ENCODE data around the gene RNF4. TPM values are rescaled to one million over a fixed set of nuclear protein-coding genes. Genes with fewer than 3 reads are reported as not detected.

Gene RNF4
- total RNA-seq, 2 donors from 2014 or later, result 86.3 to 97.0 TPM

DNA sequence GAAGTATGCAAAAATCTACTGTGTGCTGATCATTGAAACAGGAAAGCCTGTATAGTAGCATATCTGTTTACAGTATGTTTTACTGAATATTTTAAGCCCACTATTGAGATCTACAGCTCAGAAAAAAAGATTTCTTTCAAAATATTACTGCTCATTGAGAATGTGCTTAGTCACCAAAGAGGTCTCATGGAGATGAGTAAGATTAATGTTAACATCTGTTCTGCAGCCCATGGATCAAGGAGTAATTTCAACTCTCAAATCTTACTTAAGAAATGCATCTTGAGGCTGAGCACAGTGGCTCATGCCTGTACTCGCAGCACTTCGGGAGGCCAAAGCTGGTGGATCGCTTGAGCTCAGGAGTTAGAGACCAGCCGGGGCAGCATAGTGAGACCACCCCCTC, 3.3 kb downstream of the RNF4 start:
- H3K27ac Mint-ChIP-seq, result peak overlapping the region; percentile 91
- H3K4me1 Mint-ChIP-seq (ENCODE audit: low read depth), result peaks cover 71% of the 10 kb centered on the region
- no peaks in the 10 kb centered on the region for H3K27me3 Mint-ChIP-seq (ENCODE audit: low read depth)
- H3K4me3 Mint-ChIP-seq, result peak overlapping the region in 1 of 2 donors; percentile 91
- H3K36me3 Mint-ChIP-seq (ENCODE audit: insufficient read depth in 2 of 2), result peaks cover 13 to 45% of the 10 kb centered on the region in 2 donors
- no peak for DNase-seq
- ATAC-seq (replicated peaks in 1 of 2), result no peak
- H3K9me3 Mint-ChIP-seq, result no peaks in the 10 kb centered on the region

DNA sequence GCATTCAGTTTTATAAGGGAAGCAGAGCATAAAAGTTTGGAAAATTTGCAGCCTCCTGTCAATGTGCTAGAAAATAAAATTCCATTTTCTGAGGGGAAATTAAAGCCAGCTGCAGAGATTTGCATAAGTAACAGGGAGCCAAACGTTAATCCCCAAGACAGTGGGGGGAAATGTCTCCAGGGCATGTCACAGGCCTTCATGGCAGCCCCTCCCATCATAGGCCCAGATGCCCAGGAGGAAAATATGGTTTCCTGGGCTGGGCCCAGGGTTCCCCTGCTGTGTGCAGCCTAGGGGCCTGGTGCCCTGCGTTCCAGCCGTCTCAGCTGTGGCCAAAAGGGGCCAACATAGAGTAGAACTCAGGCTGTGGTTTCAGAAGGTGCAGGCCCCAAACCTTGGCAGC, 9.3 kb downstream of the RNF4 start:
- Mint-ChIP-seq H3K27me3 (ENCODE audit: low read depth) (no peaks in the 10 kb centered on the region), H3K4me1 (ENCODE audit: low read depth) (peaks cover 88% of the 10 kb centered on the region), H3K36me3 (ENCODE audit: insufficient read depth in 2 of 2) (peaks cover 6 to 22% of the 10 kb centered on the region in 2 donors), H3K4me3 (peak overlapping the region in 1 of 2 donors; percentile 6), H3K9me3 (no peaks in the 10 kb centered on the region), H3K27ac (peak overlapping the region; percentile 45)
- ATAC-seq (replicated peaks in 1 of 2) (no peak), DNase-seq (no peak)

DNA sequence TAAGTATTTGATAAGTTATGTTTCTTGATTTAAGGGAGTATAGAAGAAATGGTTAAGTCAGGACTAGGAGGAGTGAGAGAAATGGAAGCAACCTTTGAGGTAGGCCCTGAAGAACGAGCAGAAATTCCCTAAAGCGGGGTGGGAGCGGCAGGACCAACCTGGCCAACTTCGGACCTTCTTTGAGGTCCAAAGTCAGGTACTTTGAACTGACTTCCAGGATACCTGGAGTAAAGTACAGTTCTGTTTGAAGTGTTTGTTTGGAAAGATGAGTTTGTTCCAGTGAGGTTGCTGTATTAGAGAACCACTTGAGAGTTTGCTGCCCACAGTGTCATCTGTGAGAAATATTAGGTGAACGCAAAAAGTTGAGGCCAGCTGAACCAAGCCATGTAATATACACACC, 11.7 kb downstream of the RNF4 start:
- ATAC-seq (replicated peaks in 1 of 2), result no peak
- peak overlapping the region; percentile 15 to 27 for H3K4me3 Mint-ChIP-seq
- peaks cover 95% of the 10 kb centered on the region for H3K4me1 Mint-ChIP-seq (ENCODE audit: low read depth)
- peaks cover 5 to 17% of the 10 kb centered on the region in 2 donors for H3K36me3 Mint-ChIP-seq (ENCODE audit: insufficient read depth in 2 of 2)
- no peaks in the 10 kb centered on the region for H3K9me3 Mint-ChIP-seq
- H3K27ac Mint-ChIP-seq, result peak overlapping the region; percentile 63
- DNase-seq, result no peak
- H3K27me3 Mint-ChIP-seq (ENCODE audit: low read depth), result no peaks in the 10 kb centered on the region

DNA sequence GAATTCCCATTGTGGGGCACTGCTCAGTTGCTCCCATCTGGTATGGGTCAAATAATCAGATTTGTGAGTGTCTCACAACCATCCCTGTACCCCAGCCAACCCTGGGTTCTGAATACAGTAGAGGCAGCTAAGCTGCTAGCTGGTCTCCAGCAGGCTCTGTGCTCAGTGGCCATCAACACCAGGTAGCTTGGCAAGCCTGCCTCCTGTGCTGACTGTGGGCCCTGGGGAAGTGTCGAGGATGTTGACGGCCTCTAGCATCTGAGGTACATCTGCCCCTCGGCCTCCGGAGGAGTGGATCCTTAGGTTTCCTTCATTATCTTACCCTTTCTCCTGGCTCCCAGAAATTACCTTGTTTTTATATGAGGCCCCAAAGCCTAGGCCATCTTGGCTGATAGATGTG, 13.3 kb downstream of the RNF4 start:
- Mint-ChIP-seq H3K9me3 (no peaks in the 10 kb centered on the region), H3K27me3 (ENCODE audit: low read depth) (no peaks in the 10 kb centered on the region), H3K27ac (peak overlapping the region; percentile 95), H3K4me1 (ENCODE audit: low read depth) (peaks cover 96% of the 10 kb centered on the region), H3K36me3 (ENCODE audit: insufficient read depth in 2 of 2) (peaks cover 0 to 7% of the 10 kb centered on the region in 2 donors), H3K4me3 (peak overlapping the region; percentile 61 to 77)
- DNase-seq (no peak), ATAC-seq (replicated peaks in 1 of 2) (no peak)

DNA sequence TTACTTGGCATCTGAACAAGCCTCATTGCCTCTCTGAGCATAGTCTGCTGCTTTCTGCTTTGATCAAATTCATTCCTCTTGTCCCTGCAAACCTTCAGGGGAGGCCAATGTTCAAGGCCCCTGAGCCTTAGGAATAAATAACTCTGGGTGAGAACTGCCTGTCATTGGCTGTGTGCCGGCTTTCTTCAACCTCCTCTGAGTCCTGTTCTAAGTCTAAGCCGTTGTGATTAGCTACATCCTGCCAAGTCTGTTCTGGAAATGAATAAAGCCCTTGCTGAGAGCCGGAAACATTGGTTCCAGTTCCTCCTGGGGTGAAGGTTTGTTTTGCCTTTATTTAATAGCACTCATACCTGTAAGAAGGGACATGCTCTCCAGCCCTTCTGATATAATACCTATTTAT, 13.8 kb downstream of the RNF4 start:
- peak overlapping the region; percentile 61 to 77 for H3K4me3 Mint-ChIP-seq
- peaks cover 0 to 7% of the 10 kb centered on the region in 2 donors for H3K36me3 Mint-ChIP-seq (ENCODE audit: insufficient read depth in 2 of 2)
- peaks cover 95% of the 10 kb centered on the region for H3K4me1 Mint-ChIP-seq (ENCODE audit: low read depth)
- peak in 1 of 2 donors; percentile 33 for DNase-seq
- peak overlapping the region; percentile 95 for H3K27ac Mint-ChIP-seq
- ATAC-seq (replicated peaks in 1 of 2), result peak; percentile 55 to 69
- H3K9me3 Mint-ChIP-seq, result no peaks in the 10 kb centered on the region
- no peaks in the 10 kb centered on the region for H3K27me3 Mint-ChIP-seq (ENCODE audit: low read depth)

DNA sequence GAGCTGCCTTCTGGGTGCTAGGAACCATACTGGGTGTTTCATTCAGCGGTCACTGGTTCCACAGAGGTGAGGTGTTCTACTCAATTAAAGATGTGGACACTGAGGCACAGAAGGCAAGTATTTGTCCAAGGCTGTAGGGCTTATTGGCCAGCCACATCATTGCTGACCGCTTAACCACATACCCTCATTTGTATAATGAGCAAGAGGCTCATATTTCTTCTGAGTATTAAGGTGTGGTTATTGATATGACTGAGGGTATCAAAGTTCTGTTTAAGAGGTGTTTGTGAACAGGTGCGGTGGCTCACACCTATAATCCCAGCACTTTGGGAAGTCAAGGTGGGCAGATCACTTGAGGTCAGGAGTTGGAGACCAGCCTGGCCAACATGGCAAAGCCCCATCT, 14.3 kb downstream of the RNF4 start:
- Mint-ChIP-seq H3K9me3 (no peaks in the 10 kb centered on the region), H3K27me3 (ENCODE audit: low read depth) (no peaks in the 10 kb centered on the region), H3K36me3 (ENCODE audit: insufficient read depth in 2 of 2) (peaks cover under 1 to 4% of the 10 kb centered on the region in 2 donors), H3K4me1 (ENCODE audit: low read depth) (peaks cover 95% of the 10 kb centered on the region), H3K27ac (peak overlapping the region; percentile 95), H3K4me3 (peak overlapping the region; percentile 11 to 77)
- DNase-seq, result no peak
- ATAC-seq (replicated peaks in 1 of 2), result no peak

DNA sequence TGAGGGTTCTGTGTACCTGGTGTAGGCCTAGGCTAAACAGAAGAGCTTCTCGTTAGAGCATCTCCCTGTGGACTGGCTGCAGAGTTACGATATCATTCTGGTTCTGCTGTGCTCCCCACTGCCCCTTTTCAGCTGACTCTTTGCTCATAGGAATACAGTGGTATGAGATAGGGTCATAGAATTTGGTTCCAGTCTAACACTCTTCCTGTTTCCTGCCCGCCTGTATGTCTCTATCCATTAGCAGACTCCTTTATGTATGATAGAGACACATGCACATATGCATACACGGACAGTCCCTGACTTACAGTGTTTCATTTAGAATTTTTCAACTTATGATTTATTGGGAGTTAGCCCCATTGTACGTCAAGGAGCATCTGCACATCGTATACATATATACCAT, 15.3 kb downstream of the RNF4 start:
- no peak for DNase-seq
- Mint-ChIP-seq H3K27ac (peak overlapping the region; percentile 31), H3K36me3 (ENCODE audit: insufficient read depth in 2 of 2) (peaks cover 2 to 4% of the 10 kb centered on the region in 2 donors), H3K27me3 (ENCODE audit: low read depth) (no peaks in the 10 kb centered on the region), H3K4me1 (ENCODE audit: low read depth) (peaks cover 88% of the 10 kb centered on the region), H3K9me3 (no peaks in the 10 kb centered on the region), H3K4me3 (peak overlapping the region; percentile 37 to 76)
- ATAC-seq (replicated peaks in 1 of 2), result no peak

DNA sequence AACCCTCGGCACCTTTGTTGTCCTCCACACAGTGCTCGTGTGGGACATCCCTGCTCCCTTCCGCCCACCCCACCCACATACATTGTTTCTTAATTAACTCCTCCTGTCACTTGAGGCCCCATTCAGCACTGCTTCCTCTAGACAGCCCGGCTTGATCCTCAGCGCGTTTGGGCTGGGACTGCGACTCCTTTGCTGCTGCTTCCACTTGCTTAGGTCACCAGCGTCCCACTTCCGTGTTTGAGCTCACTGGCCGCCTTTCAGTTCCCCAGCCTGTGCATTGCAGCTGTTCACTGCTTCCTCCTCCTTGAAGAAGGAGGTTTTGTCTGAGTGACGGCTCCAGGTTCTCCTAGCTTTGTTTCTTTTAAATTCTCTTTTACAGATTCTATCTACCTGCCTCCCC, 16.1 kb downstream of the RNF4 start:
- Mint-ChIP-seq H3K4me1 (ENCODE audit: low read depth) (peaks cover 87% of the 10 kb centered on the region), H3K4me3 (peak overlapping the region; percentile 76 to 78), H3K9me3 (no peaks in the 10 kb centered on the region), H3K36me3 (ENCODE audit: insufficient read depth in 2 of 2) (peaks cover 2 to 8% of the 10 kb centered on the region in 2 donors), H3K27ac (peak overlapping the region; percentile 68), H3K27me3 (ENCODE audit: low read depth) (no peaks in the 10 kb centered on the region)
- DNase-seq, result peak; percentile 59 to 67
- ATAC-seq (replicated peaks in 1 of 2), result peak; percentile 72 to 74

DNA sequence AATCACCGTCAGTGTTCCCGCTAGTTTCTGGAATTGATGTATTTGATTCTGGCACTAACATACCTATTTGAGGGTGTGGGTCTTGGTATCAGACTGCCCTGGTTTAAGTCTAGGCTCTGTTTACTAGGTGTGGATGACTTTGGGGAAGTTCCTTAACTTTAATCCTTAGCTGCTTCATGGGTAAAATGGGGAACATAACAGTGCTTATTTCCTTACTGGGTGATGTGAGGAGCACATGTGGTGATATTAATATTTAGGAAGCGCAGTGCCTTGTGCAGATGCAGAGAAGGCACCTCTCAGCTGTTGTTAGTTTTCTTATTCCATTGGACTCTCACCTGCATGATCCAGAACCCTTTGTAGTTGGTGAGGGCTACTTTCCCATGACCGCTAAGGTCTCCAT, 17.1 kb downstream of the RNF4 start:
- peaks cover 0 to 1% of the 10 kb centered on the region in 2 donors for H3K9me3 Mint-ChIP-seq
- no peak for ATAC-seq (replicated peaks in 1 of 2)
- H3K4me1 Mint-ChIP-seq (ENCODE audit: low read depth), result peaks cover 87% of the 10 kb centered on the region
- peak overlapping the region; percentile 14 to 44 for H3K4me3 Mint-ChIP-seq
- no peaks in the 10 kb centered on the region for H3K27me3 Mint-ChIP-seq (ENCODE audit: low read depth)
- DNase-seq, result no peak
- peak overlapping the region; percentile 68 for H3K27ac Mint-ChIP-seq
- H3K36me3 Mint-ChIP-seq (ENCODE audit: insufficient read depth in 2 of 2), result peaks cover 5 to 18% of the 10 kb centered on the region in 2 donors

DNA sequence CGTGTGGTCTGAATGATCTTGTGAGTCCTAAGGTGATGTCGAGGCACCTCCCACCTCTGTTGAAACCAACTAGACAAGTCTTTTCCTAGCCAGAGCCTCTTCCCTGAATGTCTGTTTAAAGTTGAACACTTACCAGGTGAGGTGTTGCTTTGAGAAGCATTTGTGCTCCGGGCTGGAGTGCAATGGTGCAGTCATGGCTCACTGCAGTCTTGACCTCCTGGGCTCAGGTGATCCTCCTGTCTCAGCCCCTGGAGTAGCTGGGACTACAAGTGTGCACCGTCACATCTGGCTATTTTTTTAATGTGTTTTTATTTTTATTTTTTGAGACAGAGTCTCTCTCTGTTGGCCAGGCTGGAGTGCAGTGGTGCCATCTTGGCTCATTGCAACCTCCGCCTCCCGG, 18.1 kb downstream of the RNF4 start:
- H3K27me3 Mint-ChIP-seq (ENCODE audit: low read depth), result no peaks in the 10 kb centered on the region
- peaks cover 79% of the 10 kb centered on the region for H3K4me1 Mint-ChIP-seq (ENCODE audit: low read depth)
- H3K27ac Mint-ChIP-seq, result peak overlapping the region; percentile 25
- ATAC-seq (replicated peaks in 1 of 2) (no peak), DNase-seq (no peak)
- peaks cover 5 to 21% of the 10 kb centered on the region in 2 donors for H3K36me3 Mint-ChIP-seq (ENCODE audit: insufficient read depth in 2 of 2)
- H3K4me3 Mint-ChIP-seq, result peak overlapping the region in 1 of 2 donors; percentile 4
- peaks cover 0 to 1% of the 10 kb centered on the region in 2 donors for H3K9me3 Mint-ChIP-seq

DNA sequence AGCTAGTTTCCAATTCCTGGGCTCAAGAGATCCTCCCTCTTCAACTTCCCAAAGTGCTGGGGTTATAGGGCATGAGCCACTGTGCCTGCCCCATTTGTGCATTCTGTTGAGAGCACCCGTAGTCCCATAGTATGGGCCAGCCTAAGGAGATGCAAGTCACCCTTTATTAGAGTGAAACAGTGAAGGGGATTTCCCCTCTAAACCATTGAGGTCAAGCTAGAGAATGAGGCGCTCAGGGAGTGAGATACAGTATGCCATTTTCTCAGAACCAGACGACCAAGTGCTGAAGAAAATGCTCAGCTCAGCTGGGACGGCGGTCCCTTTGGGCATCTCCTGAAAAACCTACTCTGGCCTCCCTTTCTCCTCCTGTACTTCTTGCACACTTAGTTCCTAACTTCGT, 18.7 kb downstream of the RNF4 start:
- Mint-ChIP-seq H3K4me1 (ENCODE audit: low read depth) (peaks cover 73% of the 10 kb centered on the region), H3K4me3 (peak overlapping the region; percentile 17 to 22), H3K9me3 (peaks cover 0 to 1% of the 10 kb centered on the region in 2 donors), H3K27me3 (ENCODE audit: low read depth) (no peaks in the 10 kb centered on the region), H3K36me3 (ENCODE audit: insufficient read depth in 2 of 2) (peaks cover 5 to 22% of the 10 kb centered on the region in 2 donors), H3K27ac (peak overlapping the region; percentile 76)
- DNase-seq (no peak), ATAC-seq (replicated peaks in 1 of 2) (peak; percentile 45 to 49)

DNA sequence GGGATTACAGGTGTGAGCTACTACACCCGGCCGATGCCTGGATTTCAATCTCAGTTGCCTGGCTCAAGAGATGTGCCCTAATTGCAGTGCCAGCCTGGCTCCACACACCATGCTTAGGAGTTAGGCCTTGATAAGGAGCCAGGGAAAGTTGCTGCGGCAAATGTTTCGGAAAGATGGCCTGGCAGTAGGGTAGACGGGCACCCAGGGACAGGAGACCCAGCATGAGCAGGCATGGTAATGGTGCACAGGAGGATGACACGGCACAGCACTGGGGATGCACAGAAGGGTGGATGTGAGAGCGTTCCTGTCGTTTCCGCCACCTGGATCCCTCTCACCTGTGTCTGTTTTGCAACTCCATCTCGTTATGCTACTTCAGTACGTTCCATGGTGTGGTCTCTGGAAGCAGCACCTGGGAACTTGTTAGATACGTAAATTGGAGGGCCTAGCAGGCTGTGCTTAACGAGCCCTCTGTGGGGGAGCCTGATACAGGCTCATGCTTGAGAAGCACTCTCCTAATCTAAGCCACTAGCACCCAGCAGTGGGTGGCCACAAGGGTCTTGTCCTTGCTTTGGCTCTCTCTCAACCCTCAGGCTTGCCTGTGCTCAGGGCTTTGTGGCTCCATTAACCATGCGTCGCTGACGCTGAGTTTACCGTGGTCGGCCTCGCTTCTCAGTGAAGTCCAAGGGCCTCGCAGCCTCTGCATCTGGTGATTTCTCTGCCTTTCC, 20.3 kb downstream of the RNF4 start:
- peak overlapping the region; percentile 98 for H3K27ac Mint-ChIP-seq
- DNase-seq (no peak), ATAC-seq (replicated peaks in 1 of 2) (no peak)
- peaks cover 12 to 25% of the 10 kb centered on the region in 2 donors for H3K36me3 Mint-ChIP-seq (ENCODE audit: insufficient read depth in 2 of 2)
- H3K9me3 Mint-ChIP-seq, result peaks cover 0 to 1% of the 10 kb centered on the region in 2 donors
- H3K4me1 Mint-ChIP-seq (ENCODE audit: low read depth), result peaks cover 60% of the 10 kb centered on the region
- H3K27me3 Mint-ChIP-seq (ENCODE audit: low read depth), result no peaks in the 10 kb centered on the region
- H3K4me3 Mint-ChIP-seq, result peak overlapping the region in 1 of 2 donors; percentile 39

DNA sequence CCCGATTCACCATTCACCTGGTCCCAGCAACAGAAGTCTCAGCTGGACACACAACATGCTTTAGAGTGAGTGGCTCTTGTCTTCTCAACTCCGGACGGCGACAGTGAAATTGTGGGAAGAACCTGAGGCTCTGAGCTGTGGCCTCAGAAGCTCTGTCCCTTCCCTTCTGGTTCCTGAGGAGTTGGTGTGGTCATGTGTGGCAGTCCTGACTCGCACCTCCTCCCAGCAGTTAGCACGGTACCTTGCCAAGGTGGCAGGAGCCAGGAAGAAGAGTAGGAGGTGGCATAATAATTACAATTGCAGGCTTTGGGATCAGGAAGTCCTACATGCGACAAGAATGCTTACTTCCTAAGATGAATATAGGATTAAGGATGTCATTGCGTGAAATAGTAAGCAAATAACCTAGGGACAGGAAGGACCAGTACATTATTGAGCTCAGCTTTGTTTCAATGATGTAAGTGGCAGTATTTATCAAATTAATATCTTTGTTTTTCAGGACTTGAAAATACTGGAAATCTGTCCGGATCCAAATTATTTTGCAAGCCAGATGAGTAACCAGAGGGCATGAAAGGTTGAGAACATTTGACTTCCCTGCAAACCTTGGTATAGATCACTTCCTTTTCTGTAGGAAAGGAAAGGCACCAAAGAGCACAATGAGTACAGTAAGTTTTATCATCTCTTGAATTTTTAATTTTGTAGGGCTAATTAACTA, 21.1 kb downstream of the RNF4 start:
- DNase-seq, result no peak
- H3K4me3 Mint-ChIP-seq, result peak overlapping the region; percentile 39 to 66
- H3K27me3 Mint-ChIP-seq (ENCODE audit: low read depth), result no peaks in the 10 kb centered on the region
- peaks cover 0 to 1% of the 10 kb centered on the region in 2 donors for H3K9me3 Mint-ChIP-seq
- H3K4me1 Mint-ChIP-seq (ENCODE audit: low read depth), result peaks cover 52% of the 10 kb centered on the region
- peaks cover 12 to 25% of the 10 kb centered on the region in 2 donors for H3K36me3 Mint-ChIP-seq (ENCODE audit: insufficient read depth in 2 of 2)
- no peak for ATAC-seq (replicated peaks in 1 of 2)
- H3K27ac Mint-ChIP-seq, result peak overlapping the region; percentile 98

Data from activated T-cell treated with anti-CD3 and anti-CD28 coated beads, Interleukin-2, amount 50 U/mL, for 72 hours (primary cell).